Keratinocyte (primary cell): Measurements from ENCODE around the gene SRCIN1. TPM values are rescaled to one million over a fixed set of nuclear protein-coding genes. Genes with fewer than 3 reads are reported as not detected.
A peak's percentile ranks its signal among the peaks of the same experiment; 100 is the strongest.

Source experiments
- DNase-seq: peaks from one replicate; pipeline ENCODE4 v3.0.0-alpha.2; 2011; ENCODE audit warnings: low read depth, missing footprints, low spot score
- FAIRE-seq: peaks from 2 replicates; lab custom pipeline; 2011; peaks lifted over from hg19 to GRCh38; lab: Jason Lieb, UNC
- H2AFZ ChIP-seq: 2 replicates; pipeline ENCODE4 v1.6.0; 2012; ENCODE audit warnings: low read length, control low read depth, inconsistent platforms; ENCODE audit not compliant: control insufficient read depth
- H3K27ac ChIP-seq: 2 replicates; pipeline ENCODE4 v1.5.1; 2011; ENCODE audit warnings: low read length; ENCODE audit not compliant: control insufficient read depth, insufficient read depth
- H3K27me3 ChIP-seq: 3 replicates; pipeline ENCODE4 v1.6.0; 2011; ENCODE audit warnings: low read length; ENCODE audit not compliant: control insufficient read depth, insufficient read depth; ENCODE audit errors: extremely low read depth
- H3K36me3 ChIP-seq, 2 experiments: 2 replicates in 1 of 2; 3 replicates in 1 of 2; pipeline ENCODE4 v1.5.1; 2011; ENCODE audit warnings: low read length in 2 of 2, mild to moderate bottlenecking in 1 of 2; ENCODE audit not compliant: control insufficient read depth in 2 of 2, insufficient read depth in 2 of 2; ENCODE audit errors: extremely low read depth in 1 of 2
- H3K4me1 ChIP-seq: 3 replicates; pipeline ENCODE4 v1.5.1; 2011; ENCODE audit warnings: low read length; ENCODE audit not compliant: control insufficient read depth, insufficient read depth; ENCODE audit errors: extremely low read depth
- H3K4me2 ChIP-seq: 3 replicates; pipeline ENCODE4 v1.6.0; 2011; ENCODE audit warnings: low read depth, low read length; ENCODE audit not compliant: control insufficient read depth, insufficient read depth; ENCODE audit errors: extremely low read depth
- H3K4me3 ChIP-seq, 3 experiments: fragments of 200-600 bp in 1 of 3; sonication (generic) in 1 of 3; 2 replicates in 2 of 3; 3 replicates in 1 of 3; pipeline ENCODE4 v1.5.1; 2011 to 2016; ENCODE audit warnings: low read length in 3 of 3, mild to moderate bottlenecking in 3 of 3, control low read depth in 2 of 3, inconsistent platforms in 1 of 3, low read depth in 1 of 3, mixed read lengths in 1 of 3, mixed run types in 1 of 3, moderate library complexity in 1 of 3; ENCODE audit not compliant: control insufficient read depth in 2 of 3, insufficient read depth in 2 of 3; ENCODE audit errors: extremely low read depth in 1 of 3
- H3K79me2 ChIP-seq: 2 replicates; pipeline ENCODE4 v1.6.0; 2012; ENCODE audit warnings: low read length; ENCODE audit not compliant: control insufficient read depth, insufficient read depth
- H3K9ac ChIP-seq: 3 replicates; pipeline ENCODE4 v1.6.0; 2011; ENCODE audit warnings: low read length; ENCODE audit not compliant: control insufficient read depth, insufficient read depth; ENCODE audit errors: extremely low read depth
- H3K9me1 ChIP-seq: 3 replicates; pipeline ENCODE4 v1.6.0; 2011; ENCODE audit warnings: low read length; ENCODE audit not compliant: control insufficient read depth, insufficient read depth; ENCODE audit errors: extremely low read depth
- H3K9me3 ChIP-seq: 2 replicates; pipeline ENCODE4 v1.5.1; 2012; ENCODE audit warnings: low read depth, low read length; ENCODE audit not compliant: control insufficient read depth
- H4K20me1 ChIP-seq: 3 replicates; pipeline ENCODE4 v1.6.0; 2011; ENCODE audit warnings: low read length; ENCODE audit not compliant: control insufficient read depth, insufficient read depth; ENCODE audit errors: extremely low read depth
- EZH2 ChIP-seq: IDR thresholded peaks from one replicate; pipeline ENCODE4 v1.6.1; 2012; ENCODE audit warnings: inconsistent platforms, mild to moderate bottlenecking, low read length, moderate library complexity
- dilution Hi-C: fragments of 300-500 bp; cut with MboI; formaldehyde crosslinking; loops from one replicate; pipeline ENCODE4 v1.7.0; 2020; ENCODE audit warnings: low sequenced_read_pairs; ENCODE audit not compliant: extremely low pct_ligation_motif_present
- polyA plus RNA-seq, 5 experiments: library from polyadenylated mRNA; depleted of rRNA in 3 of 5; stranded (reverse) in 3 of 5; stranded (forward) in 1 of 5; unstranded in 1 of 5; fragments of >200 nt; gene quantifications; 1 replicate in 1 of 5; 2 replicates in 3 of 5; 3 replicates in 1 of 5; pipeline versions ENCODE4 v1.2.1 to v1.2.3, GENCODE V29; 2011 to 2012; ENCODE audit warnings: missing spikeins in 2 of 5, low read depth in 1 of 5, low replicate concordance in 1 of 5
- TF ChIP-seq, protein P1 (sequence below), 3 experiments: IDR thresholded peaks in 1 of 3; conservative IDR thresholded peaks in 1 of 3; optimal IDR thresholded peaks in 1 of 3; 2 replicates in 2 of 3; 3 replicates in 1 of 3; pipeline versions ENCODE3 to v1.5.1; 2011; ENCODE audit warnings: low read length in 3 of 3, mild to moderate bottlenecking in 3 of 3, moderate library complexity in 2 of 3, control low read depth in 1 of 3, inconsistent platforms in 1 of 3; ENCODE audit not compliant: insufficient read depth in 2 of 3; ENCODE audit errors: extremely low read depth in 1 of 3

The SRCIN1 gene
- polyA plus RNA-seq, 1 donor (not counting 4 experiments of a cell fraction or from before 2014, with no cell fraction given): 0.37 TPM

- Histone ChIP-seq H2AFZ (no peak overlapping the region), H3K9me3 (no peaks in the 10 kb centered on the region), H3K27me3 (peaks cover 73% of the 10 kb centered on the region), H3K27ac (no peak overlapping the region), H3K4me1 (peaks cover 17% of the 10 kb centered on the region), H3K79me2 (no peaks in the 10 kb centered on the region), H3K4me3 (no peak overlapping the region), H4K20me1 (peaks cover 7% of the 10 kb centered on the region), H3K9ac (no peak overlapping the region), H3K36me3 (no peaks in the 10 kb centered on the region), H3K9me1 (no peaks in the 10 kb centered on the region), H3K4me2 (no peak overlapping the region)
- TF ChIP-seq, protein P1, sequence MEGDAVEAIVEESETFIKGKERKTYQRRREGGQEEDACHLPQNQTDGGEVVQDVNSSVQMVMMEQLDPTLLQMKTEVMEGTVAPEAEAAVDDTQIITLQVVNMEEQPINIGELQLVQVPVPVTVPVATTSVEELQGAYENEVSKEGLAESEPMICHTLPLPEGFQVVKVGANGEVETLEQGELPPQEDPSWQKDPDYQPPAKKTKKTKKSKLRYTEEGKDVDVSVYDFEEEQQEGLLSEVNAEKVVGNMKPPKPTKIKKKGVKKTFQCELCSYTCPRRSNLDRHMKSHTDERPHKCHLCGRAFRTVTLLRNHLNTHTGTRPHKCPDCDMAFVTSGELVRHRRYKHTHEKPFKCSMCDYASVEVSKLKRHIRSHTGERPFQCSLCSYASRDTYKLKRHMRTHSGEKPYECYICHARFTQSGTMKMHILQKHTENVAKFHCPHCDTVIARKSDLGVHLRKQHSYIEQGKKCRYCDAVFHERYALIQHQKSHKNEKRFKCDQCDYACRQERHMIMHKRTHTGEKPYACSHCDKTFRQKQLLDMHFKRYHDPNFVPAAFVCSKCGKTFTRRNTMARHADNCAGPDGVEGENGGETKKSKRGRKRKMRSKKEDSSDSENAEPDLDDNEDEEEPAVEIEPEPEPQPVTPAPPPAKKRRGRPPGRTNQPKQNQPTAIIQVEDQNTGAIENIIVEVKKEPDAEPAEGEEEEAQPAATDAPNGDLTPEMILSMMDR (optimal IDR thresholded peaks at IDR 0.05 in 1 of 3, IDR thresholded peaks at IDR 0.05 in 1 of 3, conservative IDR thresholded peaks at IDR 0.05 in 1 of 3; ENCODE audit: extremely low read depth in 1 of 3, insufficient read depth in 2 of 3, low read length in 3 of 3): no peak
- TF ChIP-seq EZH2: peak; percentile 94
- DNase-seq: no peak
- dilution Hi-C loops: no loop called here
- FAIRE-seq: no peak
Observed at GRCh38 chr17:38571833-38572668, 33.7 kb downstream of the SRCIN1 start.

- peaks cover 89% of the 10 kb centered on the region for H3K27me3 ChIP-seq
- dilution Hi-C loops: no loop called here
- FAIRE-seq: no peak
Observed at GRCh38 chr17:38569701-38570512, 35.8 kb downstream of the SRCIN1 start.

More at GRCh38 chr17:38569701-38570512, 35.8 kb downstream of the SRCIN1 start:
- Histone ChIP-seq H3K4me3 (no peak overlapping the region), H3K36me3 (no peaks in the 10 kb centered on the region), H3K9ac (no peak overlapping the region), H3K4me1 (peaks cover 3% of the 10 kb centered on the region), H3K9me3 (no peaks in the 10 kb centered on the region), H2AFZ (no peak overlapping the region), H3K79me2 (no peaks in the 10 kb centered on the region), H3K9me1 (no peaks in the 10 kb centered on the region), H3K4me2 (no peak overlapping the region), H4K20me1 (peaks cover 7% of the 10 kb centered on the region), H3K27ac (no peak overlapping the region)
- TF ChIP-seq, protein P1 (optimal IDR thresholded peaks at IDR 0.05 in 1 of 3, IDR thresholded peaks at IDR 0.05 in 1 of 3, conservative IDR thresholded peaks at IDR 0.05 in 1 of 3; ENCODE audit: extremely low read depth in 1 of 3, insufficient read depth in 2 of 3, low read length in 3 of 3): no peak
- TF ChIP-seq EZH2: no peak
- no peak for DNase-seq
